Activated CD4-positive, alpha-beta memory T cell treated with anti-CD3 and anti-CD28 coated beads for 36 hours (primary cell): ENCODE results near the gene AMER1. TPM values are rescaled to one million over a fixed set of nuclear protein-coding genes. Genes with fewer than 3 reads are reported as not detected.

ENCODE experiments used
- CTCF ChIA-PET: fragments of 350-600 bp; sonication (Branson Sonifier 250); formaldehyde crosslinking; loops from one replicate; lab custom pipeline; 2021; ENCODE audit warnings: antibody characterized with exemption, inconsistent platforms; lab: Charles Lee
- POLR2A ChIA-PET: fragments of 350-600 bp; sonication (Branson Sonifier 250); formaldehyde crosslinking; loops from one replicate; lab custom pipeline; 2021; ENCODE audit warnings: antibody characterized with exemption; lab: Charles Lee
- DNase-seq: peaks from one replicate; pipeline ENCODE4 v3.0.0-alpha.2; 2020
- H3K27ac Mint-ChIP-seq: one replicate; pipeline ENCODE4 v1.8.0; 2021; ENCODE audit warnings: mixed read lengths
- H3K27me3 Mint-ChIP-seq: one replicate; pipeline ENCODE4 v1.8.0; 2021; ENCODE audit warnings: mixed read lengths
- H3K36me3 Mint-ChIP-seq: one replicate; pipeline ENCODE4 v1.8.0; 2021; ENCODE audit warnings: mixed read lengths
- H3K4me1 Mint-ChIP-seq: one replicate; pipeline ENCODE4 v1.8.0; 2021; ENCODE audit warnings: low read depth, mixed read lengths
- H3K4me3 Mint-ChIP-seq: one replicate; pipeline ENCODE4 v1.8.0; 2021; ENCODE audit warnings: mild to moderate bottlenecking, mixed read lengths
- H3K9me3 Mint-ChIP-seq: one replicate; pipeline ENCODE4 v1.8.0; 2021; ENCODE audit warnings: mixed read lengths
- intact Hi-C: fragments of 100-400 bp; cut with micrococcal nuclease; formaldehyde crosslinking; loops from one replicate; pipeline ENCODE4 v1.15.1; 2023
- total RNA-seq, 2 experiments: library from RNA; stranded (reverse); gene quantifications; one replicate each; pipeline ENCODE4 v1.2.3, GENCODE V29; 2021

AMER1 gene
- total RNA-seq, 2 experiments from 2014 or later, result 2.5 to 2.7 TPM

GRCh38 chrX:64196606-64197005 lies 8.9 kb downstream of the AMER1 start:
- CTCF ChIA-PET, result no interaction called here
- no peaks in the 10 kb centered on the region for H3K9me3 Mint-ChIP-seq

GRCh38 chrX:64195862-64196261 lies 9.6 kb downstream of the AMER1 start:
- Mint-ChIP-seq H3K27me3 (no peaks in the 10 kb centered on the region), H3K27ac (no peak overlapping the region), H3K4me1 (no peaks in the 10 kb centered on the region), H3K36me3 (peaks cover 7% of the 10 kb centered on the region), H3K9me3 (no peaks in the 10 kb centered on the region), H3K4me3 (no peak overlapping the region)
- intact Hi-C loops, result no loop called here
- no peak for DNase-seq
- ChIA-PET CTCF (no interaction called here), POLR2A (no interaction called here)

More at GRCh38 chrX:64196606-64197005, 8.9 kb downstream of the AMER1 start:
- H3K4me3 Mint-ChIP-seq, result no peak overlapping the region
- H3K36me3 Mint-ChIP-seq, result peaks cover 4% of the 10 kb centered on the region
- no peaks in the 10 kb centered on the region for H3K27me3 Mint-ChIP-seq
- intact Hi-C loops, result no loop called here
- POLR2A ChIA-PET, result no interaction called here
- no peak for DNase-seq
- no peak overlapping the region for H3K27ac Mint-ChIP-seq
- H3K4me1 Mint-ChIP-seq, result no peaks in the 10 kb centered on the region

GRCh38 chrX:64192673-64193072 lies 12.8 kb downstream of the AMER1 start:
- H3K27ac Mint-ChIP-seq, result no peak overlapping the region

GRCh38 chrX:64192040-64192439 lies 13.5 kb downstream of the AMER1 start:
- ChIA-PET POLR2A (no interaction called here), CTCF (no interaction called here)
- Mint-ChIP-seq H3K27ac (no peak overlapping the region), H3K9me3 (no peaks in the 10 kb centered on the region), H3K27me3 (no peaks in the 10 kb centered on the region), H3K4me1 (no peaks in the 10 kb centered on the region), H3K36me3 (peaks cover 10% of the 10 kb centered on the region), H3K4me3 (no peak overlapping the region)
- intact Hi-C loops, result no loop called here
- no peak for DNase-seq

More at GRCh38 chrX:64192673-64193072, 12.8 kb downstream of the AMER1 start:
- Mint-ChIP-seq H3K9me3 (no peaks in the 10 kb centered on the region), H3K4me3 (no peak overlapping the region), H3K27me3 (no peaks in the 10 kb centered on the region), H3K4me1 (no peaks in the 10 kb centered on the region), H3K36me3 (peaks cover 10% of the 10 kb centered on the region)
- intact Hi-C loops, result no loop called here
- no peak for DNase-seq
- ChIA-PET POLR2A (no interaction called here), CTCF (no interaction called here)

GRCh38 chrX:64191281-64192010 lies 14.1 kb downstream of the AMER1 start:
- ChIA-PET POLR2A (no interaction called here), CTCF (no interaction called here)
- no peak for DNase-seq
- no peak overlapping the region for H3K4me3 Mint-ChIP-seq
- intact Hi-C loops, result no loop called here
- peaks cover 10% of the 10 kb centered on the region for H3K36me3 Mint-ChIP-seq
- no peaks in the 10 kb centered on the region for H3K9me3 Mint-ChIP-seq
- H3K4me1 Mint-ChIP-seq, result no peaks in the 10 kb centered on the region
- no peaks in the 10 kb centered on the region for H3K27me3 Mint-ChIP-seq
- no peak overlapping the region for H3K27ac Mint-ChIP-seq

- H3K27ac Mint-ChIP-seq, result no peak overlapping the region
- H3K4me1 Mint-ChIP-seq, result no peaks in the 10 kb centered on the region
- H3K36me3 Mint-ChIP-seq, result peaks cover 10% of the 10 kb centered on the region
- POLR2A ChIA-PET, result no interaction called here
- no peaks in the 10 kb centered on the region for H3K27me3 Mint-ChIP-seq
- H3K4me3 Mint-ChIP-seq, result no peak overlapping the region
- DNase-seq, result no peak
- no peaks in the 10 kb centered on the region for H3K9me3 Mint-ChIP-seq
- intact Hi-C loops, result no loop called here
- CTCF ChIA-PET, result no interaction called here
Measured at GRCh38 chrX:64190136-64190740, 15.3 kb downstream of the AMER1 start.

GRCh38 chrX:64188901-64189300 lies 16.6 kb downstream of the AMER1 start:
- POLR2A ChIA-PET, result no interaction called here
- H3K9me3 Mint-ChIP-seq, result no peaks in the 10 kb centered on the region

GRCh38 chrX:64187762-64188150 lies 17.8 kb downstream of the AMER1 start:
- POLR2A ChIA-PET, result no interaction called here
- Mint-ChIP-seq H3K27me3 (no peaks in the 10 kb centered on the region), H3K36me3 (peaks cover 10% of the 10 kb centered on the region), H3K9me3 (no peaks in the 10 kb centered on the region), H3K27ac (no peak overlapping the region), H3K4me1 (no peaks in the 10 kb centered on the region), H3K4me3 (no peak overlapping the region)
- DNase-seq, result no peak
- CTCF ChIA-PET, result no interaction called here
- intact Hi-C loops, result no loop called here

More at GRCh38 chrX:64188901-64189300, 16.6 kb downstream of the AMER1 start:
- no peak for DNase-seq
- no peaks in the 10 kb centered on the region for H3K27me3 Mint-ChIP-seq
- CTCF ChIA-PET, result no interaction called here
- H3K36me3 Mint-ChIP-seq, result peaks cover 10% of the 10 kb centered on the region
- H3K27ac Mint-ChIP-seq, result no peak overlapping the region
- intact Hi-C loops, result no loop called here
- no peaks in the 10 kb centered on the region for H3K4me1 Mint-ChIP-seq
- H3K4me3 Mint-ChIP-seq, result no peak overlapping the region

- CTCF ChIA-PET, result no interaction called here
- POLR2A ChIA-PET, result no interaction called here
- H3K4me3 Mint-ChIP-seq, result no peak overlapping the region
Measured at GRCh38 chrX:64186974-64187761, 18.3 kb downstream of the AMER1 start.

GRCh38 chrX:64184396-64184795 lies 21.1 kb downstream of the AMER1 start:
- no peaks in the 10 kb centered on the region for H3K36me3 Mint-ChIP-seq

More at GRCh38 chrX:64186974-64187761, 18.3 kb downstream of the AMER1 start:
- no peak for DNase-seq
- intact Hi-C loops, result no loop called here
- Mint-ChIP-seq H3K27me3 (no peaks in the 10 kb centered on the region), H3K4me1 (no peaks in the 10 kb centered on the region), H3K9me3 (no peaks in the 10 kb centered on the region), H3K27ac (no peak overlapping the region), H3K36me3 (peaks cover 10% of the 10 kb centered on the region)

GRCh38 chrX:64182208-64182607 lies 23.3 kb downstream of the AMER1 start:
- POLR2A ChIA-PET, result no interaction called here
- Mint-ChIP-seq H3K9me3 (no peaks in the 10 kb centered on the region), H3K36me3 (no peaks in the 10 kb centered on the region), H3K27ac (no peak overlapping the region), H3K4me1 (no peaks in the 10 kb centered on the region), H3K4me3 (no peak overlapping the region), H3K27me3 (no peaks in the 10 kb centered on the region)
- intact Hi-C loops, result no loop called here
- CTCF ChIA-PET, result no interaction called here
- no peak for DNase-seq

More at GRCh38 chrX:64184396-64184795, 21.1 kb downstream of the AMER1 start:
- no peak overlapping the region for H3K4me3 Mint-ChIP-seq
- DNase-seq, result no peak
- H3K4me1 Mint-ChIP-seq, result no peaks in the 10 kb centered on the region
- ChIA-PET CTCF (no interaction called here), POLR2A (no interaction called here)
- intact Hi-C loops, result no loop called here
- no peaks in the 10 kb centered on the region for H3K9me3 Mint-ChIP-seq
- H3K27ac Mint-ChIP-seq, result no peak overlapping the region
- no peaks in the 10 kb centered on the region for H3K27me3 Mint-ChIP-seq

- H3K36me3 Mint-ChIP-seq, result no peaks in the 10 kb centered on the region
- no peak overlapping the region for H3K27ac Mint-ChIP-seq
- H3K27me3 Mint-ChIP-seq, result no peaks in the 10 kb centered on the region
- no peak overlapping the region for H3K4me3 Mint-ChIP-seq
- intact Hi-C loops, result no loop called here
- POLR2A ChIA-PET, result no interaction called here
- no peak for DNase-seq
- CTCF ChIA-PET, result no interaction called here
- H3K4me1 Mint-ChIP-seq, result no peaks in the 10 kb centered on the region
- no peaks in the 10 kb centered on the region for H3K9me3 Mint-ChIP-seq
Measured at GRCh38 chrX:64176876-64177275, 28.6 kb downstream of the AMER1 start.
